GM19372 (cell line): ENCODE data around the gene TMEM218.
"Not testable (repeated sequence)": the region's sequence is repeated elsewhere in the genome, so short reads cannot be mapped to it uniquely, and the experiment has no call there.

ENCODE experiments used
- ATAC-seq: cut with Tn5 transposase; IDR thresholded peaks from one replicate; pipeline ENCODE4 v1.9.1; 2021; ENCODE audit warnings: mild to moderate bottlenecking, low read depth, moderate library complexity; ENCODE audit not compliant: unreplicated experiment

Gene TMEM218

GRCh38 chr11:125062218-125062930 is 49.1 kb downstream of the TMEM218 start:
- ATAC-seq: no peak

DNA sequence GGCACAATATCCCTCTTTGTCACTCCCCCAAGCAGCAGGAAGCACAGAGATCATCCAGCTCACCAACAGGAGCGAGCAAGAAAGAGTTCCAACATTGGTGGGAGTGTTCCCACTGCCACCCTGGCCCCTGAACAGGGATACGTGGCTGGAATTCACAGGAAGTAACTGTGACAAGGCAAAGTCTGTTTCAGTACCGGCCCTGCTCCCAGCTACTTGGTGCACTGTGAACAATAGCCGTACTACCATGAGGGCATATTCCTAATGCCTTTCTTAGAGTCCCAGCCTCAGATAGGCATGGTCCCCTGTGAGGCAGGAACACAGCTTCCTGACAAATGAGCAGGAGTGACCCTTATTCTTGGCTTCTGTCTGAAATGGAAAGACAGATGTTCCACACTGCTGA is 50.1 kb downstream of the TMEM218 start:
- no peak for ATAC-seq

- ATAC-seq: no peak
These were observed 53.8 kb downstream of the TMEM218 start for GRCh38 chr11:125057693-125058016.

DNA sequence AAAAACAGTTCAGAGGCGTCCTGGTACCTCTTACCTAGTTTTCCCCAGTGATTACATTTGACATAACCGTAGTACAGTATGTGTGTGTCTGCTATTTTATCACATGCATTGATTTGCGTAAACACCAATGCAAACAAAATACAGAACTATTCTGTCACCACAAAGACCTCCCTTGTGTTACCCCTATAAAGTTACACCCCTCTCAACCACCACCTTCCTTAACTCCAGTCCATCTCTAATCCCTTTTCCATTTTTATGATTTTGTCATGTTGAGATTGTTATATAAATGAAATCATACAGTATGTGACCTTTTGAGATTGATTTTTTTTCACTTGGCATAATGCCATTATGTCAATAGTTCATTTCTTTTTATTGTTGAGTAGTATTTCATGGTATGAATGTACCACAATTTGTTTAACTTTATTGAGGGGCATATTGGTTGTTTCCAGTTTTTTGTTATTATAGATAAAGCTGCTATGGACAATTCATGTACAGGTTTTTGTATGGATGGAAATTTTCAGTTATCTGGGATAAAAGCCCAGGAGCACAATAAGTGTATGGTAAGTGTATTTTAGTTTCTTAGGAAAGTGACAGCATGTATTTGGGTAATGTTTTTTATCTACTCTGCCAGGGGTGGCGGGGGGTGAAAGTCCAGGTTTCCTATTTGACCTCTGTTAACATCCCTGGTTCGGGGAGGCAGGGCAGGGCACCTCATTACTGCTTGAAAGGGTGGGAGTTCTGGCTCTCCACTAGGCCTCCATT is 54.3 kb downstream of the TMEM218 start:
- ATAC-seq: no peak

- ATAC-seq: not testable (repeated sequence)
These were observed 55.3 kb downstream of the TMEM218 start for GRCh38 chr11:125056111-125056510.

DNA sequence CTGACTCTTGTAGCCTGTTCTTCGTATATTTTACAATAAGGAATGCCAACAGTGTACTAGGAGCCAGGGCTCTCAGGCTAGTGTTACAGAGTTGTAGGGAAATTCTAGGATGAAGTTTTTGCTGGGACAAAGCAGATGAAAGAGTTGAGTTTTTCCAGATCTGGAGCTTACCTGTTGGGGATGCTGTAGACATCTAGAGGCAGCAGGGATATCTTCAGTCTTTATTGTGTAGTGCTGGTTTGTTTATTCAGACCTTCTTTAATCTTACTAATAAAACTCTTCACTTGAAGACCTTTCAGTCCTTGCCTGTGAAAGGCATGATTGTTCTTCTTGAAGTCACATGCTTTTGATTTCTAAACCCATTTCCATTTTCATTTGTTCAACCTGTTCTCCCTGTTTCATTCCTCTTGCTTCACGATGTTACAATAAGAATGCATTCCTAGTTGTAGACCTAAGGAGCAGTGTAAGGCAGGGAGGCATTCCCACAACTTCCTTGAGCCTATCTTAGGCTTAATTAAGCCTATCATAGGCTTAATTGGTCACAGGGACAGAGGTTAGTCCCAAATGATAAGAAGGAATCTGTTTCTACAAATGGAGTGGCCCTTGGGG is 56.2 kb downstream of the TMEM218 start:
- no peak for ATAC-seq

- no peak for ATAC-seq
These were observed 58.3 kb downstream of the TMEM218 start for GRCh38 chr11:125053167-125053566.

GRCh38 chr11:125052047-125052446 is 59.4 kb downstream of the TMEM218 start:
- no peak for ATAC-seq

DNA sequence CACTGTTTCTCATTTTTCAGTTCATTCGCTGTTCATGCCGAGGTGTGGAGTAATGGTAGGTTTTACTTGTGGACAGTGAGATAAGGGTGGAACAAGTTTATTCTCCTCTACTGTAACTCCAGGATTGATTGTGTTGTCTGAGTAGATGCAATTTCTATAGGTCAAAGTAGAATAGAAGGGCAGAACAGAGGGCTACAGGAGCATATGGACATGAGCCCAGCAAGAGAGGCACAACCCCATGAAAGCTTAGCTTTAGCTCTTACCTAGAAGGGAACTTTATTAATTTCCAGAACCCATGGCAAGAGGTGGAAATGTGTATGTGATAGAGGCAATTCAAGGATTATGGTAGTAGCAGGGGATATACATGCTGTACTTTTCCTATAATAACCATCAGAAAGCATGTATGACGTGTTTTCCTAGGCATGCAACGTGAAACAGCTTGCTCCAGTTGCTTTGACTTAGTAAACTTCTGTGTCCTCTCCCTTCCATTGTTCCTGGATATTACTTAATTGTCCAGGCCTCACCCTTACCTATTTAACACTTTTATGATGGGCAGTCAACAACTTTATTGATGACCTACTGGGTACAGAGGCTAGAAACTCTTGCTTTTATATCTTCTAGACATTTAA is 62.1 kb downstream of the TMEM218 start:
- ATAC-seq: no peak
